OCI-LY3 (cell line): ENCODE measurements around the gene SIGLEC9.

Source experiments
- H2AFZ ChIP-seq: fragments of 200-600, 300-600 bp; shearing (Covaris generic); 2 replicates; pipeline ENCODE4 v1.6.0; 2014; ENCODE audit warnings: antibody characterized with exemption, low read depth, low read length
- H3K27ac ChIP-seq: fragments of 200-600, 300-600 bp; sonication (generic); 2 replicates; pipeline ENCODE4 v1.5.1; 2014; ENCODE audit warnings: mild to moderate bottlenecking, low read length, moderate library complexity, mixed read lengths
- H3K27me3 ChIP-seq: fragments of 200-600, 300-600 bp; sonication (generic); 2 replicates; pipeline ENCODE4 v1.6.1; 2014; ENCODE audit warnings: low read depth, low read length, mixed read lengths
- H3K36me3 ChIP-seq: fragments of 200-600, 300-600 bp; sonication (generic); replicated peaks from 2 replicates; pipeline ENCODE3; 2014; ENCODE audit warnings: low read depth, low read length, mixed read lengths
- H3K4me1 ChIP-seq: fragments of 300-600, 200-600 bp; sonication (generic); 2 replicates; pipeline ENCODE4 v1.6.1; 2014; ENCODE audit warnings: low read length, mixed read lengths
- H3K4me2 ChIP-seq: fragments of 200-600, 300-600 bp; sonication (generic); 2 replicates; pipeline ENCODE4 v1.6.1; 2014; ENCODE audit warnings: low read length, mixed read lengths
- H3K4me3 ChIP-seq: fragments of 300-600, 200-600 bp; sonication (generic); 2 replicates; pipeline ENCODE4 v1.5.1; 2014; ENCODE audit warnings: antibody characterized with exemption, mild to moderate bottlenecking, low read length, moderate library complexity
- H3K79me2 ChIP-seq: fragments of 300-600, 200-600 bp; shearing (Covaris generic); 2 replicates; pipeline ENCODE4 v1.6.1; 2014; ENCODE audit warnings: mild to moderate bottlenecking, low read length, mixed read lengths
- H3K9ac ChIP-seq: fragments of 300-600, 200-600 bp; shearing (Covaris generic); 2 replicates; pipeline ENCODE4 v1.6.0; 2014; ENCODE audit warnings: mild to moderate bottlenecking, low read length, moderate library complexity
- H3K9me3 ChIP-seq: fragments of 200-600, 300-600 bp; shearing (Covaris generic); 2 replicates; pipeline ENCODE4 v1.6.1; 2014; ENCODE audit warnings: low read length, mixed read lengths; ENCODE audit not compliant: insufficient read depth
- H4K20me1 ChIP-seq: fragments of 200-600, 300-600 bp; sonication (generic); 2 replicates; pipeline ENCODE4 v1.6.1; 2016; ENCODE audit warnings: low read length, mixed read lengths; ENCODE audit not compliant: insufficient read depth
- CTCF ChIP-seq: fragments of 200-600, 300-600 bp; sonication (generic); IDR thresholded peaks from 2 replicates; pipeline ENCODE4 v1.5.1; 2014; ENCODE audit warnings: antibody characterized with exemption, low read length, low read depth
- EZH2phosphoT487 ChIP-seq: fragments of 200-600 bp; shearing (Covaris generic); IDR thresholded peaks from 2 replicates; pipeline ENCODE4 v1.6.1; 2018; ENCODE audit warnings: antibody characterized with exemption, mixed run types, low read depth

The SIGLEC9 gene

DNA sequence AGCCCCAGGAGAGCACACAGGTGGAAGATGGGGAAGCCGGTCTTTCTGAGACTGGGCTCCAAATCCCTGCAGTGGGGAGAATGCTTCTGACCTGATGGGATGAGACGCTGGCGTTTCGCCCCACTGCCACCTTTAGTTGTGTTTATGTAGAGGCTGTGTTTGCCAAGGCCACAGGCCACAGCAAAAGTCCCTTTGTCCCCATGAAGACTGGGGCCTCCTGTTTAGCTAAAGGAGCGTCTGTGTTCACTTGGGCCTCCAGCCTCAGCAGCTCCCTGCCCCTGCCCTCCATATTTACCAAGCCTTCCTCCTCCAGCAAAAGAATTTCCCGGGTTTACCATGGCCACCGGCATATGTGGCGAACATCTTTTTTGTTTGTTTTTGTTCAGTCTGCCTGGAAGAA lies 31.6 kb upstream of the SIGLEC9 start:
- H3K36me3 ChIP-seq, result peaks cover 8% of the 10 kb centered on the region
- no peaks in the 10 kb centered on the region for H3K9me3 ChIP-seq
- no peak for TF ChIP-seq CTCF
- no peak for TF ChIP-seq EZH2phosphoT487
- no peak overlapping the region for H3K4me3 ChIP-seq
- no peaks in the 10 kb centered on the region for H3K79me2 ChIP-seq
- H3K27me3 ChIP-seq, result no peaks in the 10 kb centered on the region
- no peak overlapping the region for H3K4me2 ChIP-seq
- no peaks in the 10 kb centered on the region for H3K4me1 ChIP-seq
- no peak overlapping the region for H3K27ac ChIP-seq
- no peak overlapping the region for H3K9ac ChIP-seq
- H4K20me1 ChIP-seq, result peaks cover 11% of the 10 kb centered on the region
- H2AFZ ChIP-seq, result no peak overlapping the region

- no peaks in the 10 kb centered on the region for H3K9me3 ChIP-seq
- H3K79me2 ChIP-seq, result no peaks in the 10 kb centered on the region
- H3K27me3 ChIP-seq, result no peaks in the 10 kb centered on the region
- TF ChIP-seq EZH2phosphoT487 (no peak), CTCF (no peak)
- H3K27ac ChIP-seq, result no peak overlapping the region
- peaks cover 8% of the 10 kb centered on the region for H3K36me3 ChIP-seq
- no peaks in the 10 kb centered on the region for H3K4me1 ChIP-seq
- H4K20me1 ChIP-seq, result peaks cover 11% of the 10 kb centered on the region
- no peak overlapping the region for H2AFZ ChIP-seq
- no peak overlapping the region for H3K9ac ChIP-seq
- H3K4me3 ChIP-seq, result no peak overlapping the region
- H3K4me2 ChIP-seq, result no peak overlapping the region
Observed at GRCh38 chr19:51093510-51094345, 31.0 kb upstream of the SIGLEC9 start.

- H3K9ac ChIP-seq, result no peak overlapping the region
- H4K20me1 ChIP-seq, result peaks cover 11% of the 10 kb centered on the region
- no peak overlapping the region for H3K27ac ChIP-seq
- peak; percentile 72 for TF ChIP-seq CTCF
- no peak for TF ChIP-seq EZH2phosphoT487
- no peaks in the 10 kb centered on the region for H3K79me2 ChIP-seq
- peaks cover 8% of the 10 kb centered on the region for H3K36me3 ChIP-seq
- no peaks in the 10 kb centered on the region for H3K27me3 ChIP-seq
- no peaks in the 10 kb centered on the region for H3K4me1 ChIP-seq
- no peak overlapping the region for H2AFZ ChIP-seq
- no peak overlapping the region for H3K4me3 ChIP-seq
- no peak overlapping the region for H3K4me2 ChIP-seq
- H3K9me3 ChIP-seq, result no peaks in the 10 kb centered on the region
Observed at GRCh38 chr19:51094696-51095279, 29.9 kb upstream of the SIGLEC9 start.

DNA sequence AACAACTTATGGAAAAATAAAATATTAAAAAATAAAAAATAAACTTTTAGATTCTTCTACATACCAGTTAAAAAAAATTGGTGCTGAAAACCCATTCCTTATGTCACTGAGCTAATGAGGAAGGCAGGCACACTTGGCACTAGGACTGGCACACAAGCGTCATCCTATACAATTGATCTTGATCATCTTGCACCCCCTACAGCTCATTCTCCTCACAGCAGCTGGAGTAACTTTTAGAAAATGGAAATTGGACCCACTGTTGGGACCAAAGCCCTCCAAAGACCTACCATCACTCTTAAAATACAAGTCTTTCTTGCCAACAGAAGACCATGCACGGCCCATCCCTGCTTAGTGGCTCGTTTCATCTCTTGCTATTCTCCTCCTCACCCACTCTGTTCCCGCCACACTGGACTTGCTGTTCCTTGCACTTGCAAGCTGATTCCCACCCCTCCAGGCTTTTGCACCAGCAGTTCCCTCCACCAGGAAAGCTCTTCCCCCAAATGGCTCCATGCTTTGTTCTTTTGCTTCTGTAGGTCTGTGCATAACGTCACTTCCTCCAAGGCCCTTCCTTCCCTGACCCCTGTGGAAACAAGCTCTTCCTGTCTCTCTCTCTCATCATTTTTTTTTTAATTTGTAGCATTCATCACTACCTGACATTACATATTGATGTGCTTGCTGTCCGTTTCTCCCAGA lies 28.1 kb upstream of the SIGLEC9 start:
- no peak overlapping the region for H3K27ac ChIP-seq
- no peaks in the 10 kb centered on the region for H3K9me3 ChIP-seq
- no peaks in the 10 kb centered on the region for H3K79me2 ChIP-seq
- H3K4me3 ChIP-seq, result no peak overlapping the region
- no peaks in the 10 kb centered on the region for H3K4me1 ChIP-seq
- no peak overlapping the region for H2AFZ ChIP-seq
- H3K36me3 ChIP-seq, result peaks cover 11% of the 10 kb centered on the region
- H3K4me2 ChIP-seq, result no peak overlapping the region
- TF ChIP-seq EZH2phosphoT487 (no peak), CTCF (peak; percentile 42)
- no peaks in the 10 kb centered on the region for H3K27me3 ChIP-seq
- H3K9ac ChIP-seq, result no peak overlapping the region
- peaks cover 17% of the 10 kb centered on the region for H4K20me1 ChIP-seq
